Measurements from ENCODE around the gene KIRREL1. TPM values are rescaled to one million over a fixed set of nuclear protein-coding genes. Genes with fewer than 3 reads are reported as not detected.

Gene KIRREL1
- polyA plus RNA-seq, 1 donor: 182 TPM

DNA sequence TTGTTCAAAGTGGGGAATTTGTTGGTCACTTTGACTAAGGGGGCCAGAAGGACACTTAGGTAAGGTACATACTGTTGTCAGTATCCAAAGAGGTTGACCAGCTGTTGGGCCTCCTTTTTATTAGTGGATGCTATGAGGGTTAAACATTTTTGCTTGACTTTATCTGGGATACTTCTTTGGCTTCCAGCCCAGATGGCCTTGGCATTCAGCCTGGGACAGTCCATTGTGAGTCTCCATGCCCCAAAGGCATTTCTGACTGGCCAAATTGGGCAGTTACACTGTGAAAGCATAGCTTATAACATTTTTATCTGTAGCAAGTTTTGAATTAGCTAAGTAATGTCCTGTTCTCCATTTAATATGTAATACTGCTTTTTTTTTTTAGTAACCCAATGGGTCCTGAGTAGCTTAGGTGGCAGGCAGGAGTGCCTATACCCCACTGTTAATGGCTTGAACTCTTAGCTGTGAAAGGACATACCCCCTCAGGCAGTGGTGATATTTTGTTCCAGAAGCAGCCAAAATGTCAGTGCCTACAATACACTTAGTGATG, 151.8 kb downstream of the KIRREL1 start:
- DNase-seq: no peak

DNA sequence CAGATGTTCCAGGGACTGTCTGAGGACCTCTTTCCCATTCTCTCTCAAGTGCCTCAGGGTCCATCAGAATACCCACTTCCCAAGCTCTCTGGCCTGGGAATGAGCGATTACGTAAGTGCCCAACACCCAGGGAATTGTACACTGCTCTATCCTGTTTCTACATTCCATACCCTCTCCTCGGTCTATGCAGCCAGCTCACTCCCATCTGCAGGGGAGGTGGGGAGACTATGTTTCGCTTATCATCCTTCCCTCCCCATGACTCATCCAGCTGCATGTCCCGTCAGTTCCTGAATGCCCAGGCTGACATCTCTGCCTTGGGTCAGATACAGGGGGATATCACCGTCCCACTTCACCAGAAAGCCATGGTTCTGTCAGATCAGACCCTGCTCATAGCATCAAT, 152.7 kb downstream of the KIRREL1 start:
- no peak for DNase-seq

DNA sequence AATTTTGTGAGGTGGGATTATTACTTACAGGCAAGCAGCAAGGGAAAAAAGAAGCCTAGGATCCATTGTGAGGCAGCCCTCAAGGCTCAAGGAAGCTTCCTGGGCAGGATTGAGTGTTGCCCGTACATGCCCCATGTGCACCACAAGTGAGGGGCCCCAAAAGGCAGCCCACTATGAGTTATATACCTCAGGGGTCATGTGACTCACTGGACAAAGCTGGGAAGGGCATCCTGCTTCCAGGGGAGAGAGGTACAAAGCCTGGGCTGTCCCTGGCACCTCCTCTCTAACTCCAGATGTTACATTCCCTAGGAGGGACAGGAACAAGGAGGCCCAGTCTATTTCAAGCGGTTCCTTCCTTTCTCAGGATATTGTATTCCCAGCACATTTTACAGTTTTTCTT, 153.3 kb downstream of the KIRREL1 start:
- no peak for DNase-seq

DNA sequence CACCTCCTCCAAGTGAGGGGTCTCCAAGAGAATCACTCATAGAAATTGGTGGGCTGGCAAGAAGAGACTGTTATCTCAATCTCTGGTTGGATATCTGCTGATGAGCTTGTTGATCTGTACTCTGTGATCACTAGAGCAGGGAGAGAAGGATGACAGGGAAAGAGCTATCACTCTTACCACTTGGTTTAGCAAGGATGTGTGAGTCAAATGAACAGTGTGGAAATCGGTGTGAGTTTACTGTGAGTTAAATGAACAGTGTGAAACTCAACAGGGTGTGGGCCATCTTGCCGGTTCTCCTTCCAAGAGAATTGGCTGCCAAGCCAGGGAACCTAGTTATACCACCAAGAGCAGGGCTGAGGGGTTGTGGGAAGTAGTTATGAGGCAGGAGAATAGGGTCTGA, 154.0 kb downstream of the KIRREL1 start:
- DNase-seq: no peak

DNA sequence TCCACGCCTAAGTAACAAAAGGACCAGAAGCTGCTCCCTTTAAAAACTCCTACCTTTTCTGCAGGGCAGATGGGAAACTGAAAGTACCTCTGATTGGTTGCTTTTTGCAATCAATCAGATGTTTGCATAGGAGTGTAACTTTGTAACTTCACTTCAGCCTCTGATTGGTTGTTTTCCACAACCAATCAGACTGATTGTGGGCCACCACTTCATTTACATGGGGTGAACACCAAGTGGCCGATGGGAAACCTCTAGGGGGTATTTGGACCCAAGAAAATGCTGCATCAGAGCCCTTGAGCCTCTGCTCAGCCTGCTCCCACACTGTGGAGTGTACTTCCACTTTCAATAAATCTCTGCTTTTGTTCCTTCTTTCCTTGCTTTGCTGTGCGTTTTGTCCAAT, 154.4 kb downstream of the KIRREL1 start:
- no peak for DNase-seq

DNA sequence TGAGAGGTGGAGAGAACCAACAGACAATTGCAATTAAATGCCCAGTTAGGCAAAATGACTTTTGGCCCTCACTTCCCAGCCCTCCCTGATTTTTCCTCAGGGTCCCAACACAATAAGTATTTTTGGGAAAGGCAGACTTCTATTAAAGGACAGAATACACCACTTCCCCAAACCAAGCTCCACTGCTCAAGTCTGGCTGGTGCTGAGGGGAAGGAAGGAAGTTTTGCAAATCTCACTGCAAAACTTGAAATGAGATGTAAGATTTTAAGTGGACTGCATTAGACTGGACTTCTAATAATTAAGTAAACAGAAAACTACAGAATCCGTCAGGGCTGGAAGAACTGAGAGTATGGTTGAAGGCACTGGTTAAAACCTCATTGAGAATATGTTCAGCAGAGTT, 155.0 kb downstream of the KIRREL1 start:
- DNase-seq: no peak

DNA sequence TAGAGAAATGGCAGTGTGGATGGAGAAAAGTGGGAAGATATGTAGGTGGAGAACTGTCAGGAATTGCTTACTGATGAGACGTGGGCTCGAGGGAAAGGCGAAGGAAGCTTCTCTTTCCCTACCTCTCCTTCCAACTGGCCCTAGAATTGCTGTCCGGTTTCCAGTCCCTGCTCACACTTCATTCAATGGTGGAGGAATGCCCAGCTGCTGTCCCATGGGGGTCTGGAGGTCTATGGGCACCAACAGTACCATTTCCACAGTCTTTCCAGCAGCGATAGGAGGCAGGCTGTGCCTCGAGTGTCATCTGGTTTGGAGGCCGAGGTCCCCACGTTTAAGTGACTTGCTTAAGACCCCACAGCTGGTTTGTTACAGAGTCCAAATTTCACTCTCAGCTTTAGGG, 155.7 kb downstream of the KIRREL1 start:
- no peak for DNase-seq

Other genes with a start within 250 kb of the KIRREL1 start
- gene FCRL2, start 216.5 kb upstream of the KIRREL1 start, polyA plus RNA-seq (ENCODE audit: insufficient read length): 0.17 TPM
- gene FCRL1, start 173.5 kb upstream of the KIRREL1 start, polyA plus RNA-seq (ENCODE audit: insufficient read length): 0.05 TPM
- not detected for gene CD5L, start 151.8 kb upstream of the KIRREL1 start, polyA plus RNA-seq (ENCODE audit: insufficient read length)
- 6.5 TPM for gene CD1D, start 187.2 kb downstream of the KIRREL1 start, polyA plus RNA-seq (ENCODE audit: insufficient read length)